ENCODE data around the gene TLE2.

DNA sequence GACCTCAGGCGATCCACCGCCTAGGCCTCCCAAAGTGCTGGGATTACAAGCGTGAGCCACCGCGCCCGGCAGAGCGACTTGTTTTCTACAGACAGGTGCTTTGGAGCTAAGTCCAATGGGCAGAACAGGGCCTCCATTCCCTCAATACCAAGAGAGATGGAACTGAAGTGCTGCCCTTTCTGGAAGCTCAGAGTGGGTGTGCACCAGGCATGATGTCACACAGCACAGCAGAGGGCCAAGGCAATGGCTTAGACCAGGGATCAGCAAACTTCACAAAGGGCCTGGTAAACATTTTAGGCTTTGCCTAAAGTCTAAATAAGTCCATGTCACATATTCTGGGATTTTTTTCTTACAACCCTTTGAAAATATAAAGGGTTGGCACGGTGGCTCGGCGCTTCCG is 30.4 kb downstream of the TLE2 start:
- TF ChIP-seq, protein P1, sequence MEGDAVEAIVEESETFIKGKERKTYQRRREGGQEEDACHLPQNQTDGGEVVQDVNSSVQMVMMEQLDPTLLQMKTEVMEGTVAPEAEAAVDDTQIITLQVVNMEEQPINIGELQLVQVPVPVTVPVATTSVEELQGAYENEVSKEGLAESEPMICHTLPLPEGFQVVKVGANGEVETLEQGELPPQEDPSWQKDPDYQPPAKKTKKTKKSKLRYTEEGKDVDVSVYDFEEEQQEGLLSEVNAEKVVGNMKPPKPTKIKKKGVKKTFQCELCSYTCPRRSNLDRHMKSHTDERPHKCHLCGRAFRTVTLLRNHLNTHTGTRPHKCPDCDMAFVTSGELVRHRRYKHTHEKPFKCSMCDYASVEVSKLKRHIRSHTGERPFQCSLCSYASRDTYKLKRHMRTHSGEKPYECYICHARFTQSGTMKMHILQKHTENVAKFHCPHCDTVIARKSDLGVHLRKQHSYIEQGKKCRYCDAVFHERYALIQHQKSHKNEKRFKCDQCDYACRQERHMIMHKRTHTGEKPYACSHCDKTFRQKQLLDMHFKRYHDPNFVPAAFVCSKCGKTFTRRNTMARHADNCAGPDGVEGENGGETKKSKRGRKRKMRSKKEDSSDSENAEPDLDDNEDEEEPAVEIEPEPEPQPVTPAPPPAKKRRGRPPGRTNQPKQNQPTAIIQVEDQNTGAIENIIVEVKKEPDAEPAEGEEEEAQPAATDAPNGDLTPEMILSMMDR (IDR thresholded peaks at IDR 0.05; ENCODE audit: extremely low read depth in 1 of 2, insufficient read depth in 1 of 2, low read depth in 1 of 2, low read length in 2 of 2), result no peak
- no peak for TF ChIP-seq POLR2AphosphoS5 (IDR thresholded peaks at IDR 0.05; ENCODE audit: insufficient read depth, low read depth, low read length)
- no peak for TF ChIP-seq EZH2 (IDR thresholded peaks at IDR 0.05; ENCODE audit: borderline replicate concordance, low read depth, low read length, severe bottlenecking)
- no peak for TF ChIP-seq JUN (IDR thresholded peaks at IDR 0.05; ENCODE audit: borderline replicate concordance, insufficient read depth, insufficient read length, low read depth)

Data from endothelial cell of umbilical vein (primary cell).